GM23248 (cell line): ENCODE data around the gene RIBC1. TPM values are rescaled to one million over a fixed set of nuclear protein-coding genes. Genes with fewer than 3 reads are reported as not detected.

Experiments
- DNase-seq: peaks from one replicate; pipeline ENCODE4 v3.0.0-alpha.2; 2015
- H2AFZ ChIP-seq: fragments of 200-600 bp; sonication (generic); 2 replicates; pipeline ENCODE4 v1.6.1; 2016; ENCODE audit warnings: antibody characterized with exemption
- H3F3A ChIP-seq: fragments of 200-600 bp; sonication (generic); 2 replicates; pipeline ENCODE4 v1.6.1; 2016; ENCODE audit warnings: mild to moderate bottlenecking, antibody characterized with exemption, mixed run types; ENCODE audit not compliant: insufficient read depth
- H3K27ac ChIP-seq: fragments of 200-600 bp; sonication (generic); 2 replicates; pipeline ENCODE4 v1.5.1; 2016; ENCODE audit warnings: mild to moderate bottlenecking
- H3K27me3 ChIP-seq: fragments of 200-600 bp; sonication (generic); replicated peaks from 2 replicates; pipeline ENCODE4 v1.6.1; 2016; ENCODE audit warnings: mild to moderate bottlenecking; ENCODE audit not compliant: insufficient read depth
- H3K36me3 ChIP-seq: fragments of 200-600 bp; sonication (generic); 2 replicates; pipeline ENCODE4 v1.6.1; 2016; ENCODE audit warnings: low read depth, mild to moderate bottlenecking
- H3K4me1 ChIP-seq: fragments of 200-600 bp; sonication (generic); 2 replicates; pipeline ENCODE4 v1.6.1; 2016; ENCODE audit warnings: mild to moderate bottlenecking; ENCODE audit not compliant: insufficient read depth
- H3K4me2 ChIP-seq: fragments of 200-600 bp; sonication (generic); one replicate; pipeline ENCODE4 v1.6.1; 2016; ENCODE audit warnings: mild to moderate bottlenecking; ENCODE audit not compliant: unreplicated experiment
- H3K4me3 ChIP-seq: fragments of 200-600 bp; sonication (generic); 2 replicates; pipeline ENCODE4 v1.5.1; 2016; ENCODE audit warnings: mild to moderate bottlenecking
- H3K79me2 ChIP-seq: fragments of 200-600 bp; sonication (generic); 2 replicates; pipeline ENCODE4 v1.6.1; 2016; ENCODE audit warnings: mild to moderate bottlenecking; ENCODE audit not compliant: insufficient read depth
- H3K9ac ChIP-seq: fragments of 200-600 bp; sonication (generic); 2 replicates; pipeline ENCODE4 v1.6.1; 2016; ENCODE audit warnings: mild to moderate bottlenecking
- H3K9me2 ChIP-seq: fragments of 200-600 bp; sonication (generic); 2 replicates; pipeline ENCODE4 v1.6.1; 2016; ENCODE audit warnings: mixed run types, mild to moderate bottlenecking, moderate library complexity; ENCODE audit not compliant: insufficient read depth
- H3K9me3 ChIP-seq: fragments of 200-600 bp; sonication (generic); one replicate; pipeline ENCODE4 v1.6.1; 2017; ENCODE audit warnings: low read depth
- H4K20me1 ChIP-seq: fragments of 200-600 bp; sonication (generic); 2 replicates; pipeline ENCODE4 v1.6.0; 2016; ENCODE audit not compliant: insufficient read depth
- EZH2 ChIP-seq: fragments of 200-600 bp; sonication (generic); IDR thresholded peaks from 2 replicates; pipeline ENCODE4 v1.6.1; 2018; ENCODE audit warnings: antibody characterized with exemption, mild to moderate bottlenecking; ENCODE audit not compliant: insufficient read depth, poor library complexity, severe bottlenecking
- EZH2phosphoT487 ChIP-seq: fragments of 200-600 bp; sonication (generic); IDR thresholded peaks from 2 replicates; pipeline ENCODE4 v1.6.1; 2018; ENCODE audit warnings: antibody characterized with exemption, moderate library complexity, mild to moderate bottlenecking, low read depth; ENCODE audit not compliant: insufficient read depth
- WGBS, 2 experiments: methylation state at CpG; one replicate each; pipeline ENCODE4 v1.1.6; 2015 to 2017; ENCODE audit warnings: low lambda C conversion rate in 2 of 2, low coverage in 1 of 2; ENCODE audit errors: missing lambda C conversion rate in 2 of 2; 5-methylcytosine and 5-hydroxymethylcytosine counted together
- in situ Hi-C: fragments of 300-500 bp; cut with MboI; formaldehyde crosslinking; loops from 2 replicates; pipeline ENCODE4 v1.15.0; 2020
- microRNA-seq: library from miRNA; unstranded; fragments of <30 nt; microRNA quantifications from one replicate; pipeline ENCODE4, GENCODE V29; 2016; ENCODE audit warnings: borderline number of aligned reads
- polyA plus RNA-seq: library from polyadenylated mRNA; unstranded; fragments of >200 nt; fragmentation: Nextera tagmentation; extraction: Ambion mirVana; gene quantifications from 2 replicates; pipeline ENCODE4 v1.2.1, GENCODE V29; 2016
- small RNA-seq: library from RNA; depleted of rRNA; stranded (forward); fragments of <200 nt; gene quantifications from one replicate; pipeline ENCODE3, GENCODE V24; 2014; ENCODE audit warnings: low read depth, low replicate concordance
- total RNA-seq: library from RNA; depleted of rRNA; stranded (reverse); fragments of >200 nt; shearing (Covaris generic); gene quantifications from 2 replicates; pipeline ENCODE4 v1.2.3, GENCODE V29; 2014; rRNA removed

Gene RIBC1
- total and polyA plus RNA-seq, 2 experiments from 2014 or later, result 0.32 to 0.48 TPM

GRCh38 chrX:53471346-53471745 is 48.7 kb downstream of the RIBC1 start:
- WGBS, 2 experiments, result 60 to 75% methylated on average over 3 of the region's 3 CpGs
- in situ Hi-C loops, result no loop called here
- no peak overlapping the region for H3K27ac ChIP-seq

DNA sequence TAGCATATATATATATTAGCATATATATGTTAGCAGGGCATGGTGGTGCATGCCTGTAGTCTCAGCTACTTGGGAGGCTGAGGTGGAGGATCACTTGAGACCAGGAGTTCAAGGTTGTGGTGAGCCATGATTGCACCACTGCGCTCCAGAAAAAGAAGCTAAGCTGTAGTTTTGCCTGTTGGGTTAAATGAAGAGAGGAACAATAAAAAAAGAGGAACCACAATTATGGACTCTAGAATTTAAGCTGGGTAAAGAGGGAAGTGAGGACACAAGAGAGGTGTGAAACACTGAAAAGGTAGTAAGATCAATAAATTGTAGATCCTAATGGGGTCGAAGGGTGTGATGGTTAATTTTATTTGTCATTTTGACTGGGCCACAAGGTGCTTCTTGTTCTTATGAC is 52.0 kb downstream of the RIBC1 start:
- H3F3A ChIP-seq, result peaks cover 7% of the 10 kb centered on the region; the same call in 1 of the 2 replicates
- H3K27me3 ChIP-seq, result no peaks in the 10 kb centered on the region
- H3K9me2 ChIP-seq, result no peaks in the 10 kb centered on the region
- 95 to 100% methylated on average over 2 of the region's 2 CpGs for WGBS, 2 experiments
- peaks cover 25% of the 10 kb centered on the region for H3K4me1 ChIP-seq
- H3K9ac ChIP-seq, result no peak overlapping the region
- in situ Hi-C loops, result no loop called here
- TF ChIP-seq EZH2phosphoT487 (no peak), EZH2 (no peak)
- no peaks in the 10 kb centered on the region for H4K20me1 ChIP-seq
- H3K9me3 ChIP-seq, result no peaks in the 10 kb centered on the region
- no peak for DNase-seq
- H3K4me3 ChIP-seq, result no peak overlapping the region
- H3K36me3 ChIP-seq, result no peaks in the 10 kb centered on the region
- H2AFZ ChIP-seq, result no peak overlapping the region
- no peak overlapping the region for H3K4me2 ChIP-seq
- no peaks in the 10 kb centered on the region for H3K79me2 ChIP-seq
- no peak overlapping the region for H3K27ac ChIP-seq

More at GRCh38 chrX:53471346-53471745, 48.7 kb downstream of the RIBC1 start:
- Histone ChIP-seq H4K20me1 (no peaks in the 10 kb centered on the region), H3K4me2 (no peak overlapping the region), H2AFZ (no peak overlapping the region), H3K27me3 (no peaks in the 10 kb centered on the region), H3F3A (no peaks in the 10 kb centered on the region), H3K4me1 (peaks cover 13% of the 10 kb centered on the region), H3K79me2 (no peaks in the 10 kb centered on the region), H3K4me3 (no peak overlapping the region), H3K9ac (no peak overlapping the region), H3K36me3 (no peaks in the 10 kb centered on the region), H3K9me2 (no peaks in the 10 kb centered on the region), H3K9me3 (no peaks in the 10 kb centered on the region)
- peak; percentile 26 for DNase-seq
- no peak for TF ChIP-seq EZH2
- no peak for TF ChIP-seq EZH2phosphoT487

DNA sequence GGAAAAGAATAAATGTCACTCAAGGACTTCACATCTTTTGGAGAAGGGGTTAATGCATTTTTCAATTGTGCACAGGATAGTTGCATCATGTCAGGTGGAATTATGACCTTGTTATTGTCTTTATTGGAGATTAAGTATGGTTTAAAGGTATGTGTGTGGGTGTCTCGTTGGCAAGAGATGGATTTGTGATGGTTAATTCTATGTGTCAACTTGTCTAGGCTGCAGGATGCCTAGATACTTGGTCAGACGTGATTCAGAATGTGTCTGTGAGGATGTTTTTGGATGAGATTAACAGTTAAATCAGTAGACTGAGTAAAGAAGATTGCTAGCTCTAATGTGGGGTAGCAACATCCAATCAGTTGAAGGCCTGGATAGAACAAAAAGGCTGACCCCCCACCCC is 53.7 kb downstream of the RIBC1 start:
- peak overlapping the region; percentile 70 for H3K27ac ChIP-seq
- H2AFZ ChIP-seq, result no peak overlapping the region
- no peaks in the 10 kb centered on the region for H3K9me2 ChIP-seq
- H3K9ac ChIP-seq, result no peak overlapping the region
- H3K9me3 ChIP-seq, result no peaks in the 10 kb centered on the region
- TF ChIP-seq EZH2phosphoT487 (no peak), EZH2 (no peak)
- 0 to 6% methylated on average over 2 of the region's 2 CpGs for WGBS, 2 experiments
- peak overlapping the region; percentile 47 for H3K4me2 ChIP-seq
- no peaks in the 10 kb centered on the region for H3K27me3 ChIP-seq
- peaks cover 23% of the 10 kb centered on the region for H3K4me1 ChIP-seq
- no peak overlapping the region for H3K4me3 ChIP-seq
- H4K20me1 ChIP-seq, result no peaks in the 10 kb centered on the region
- H3F3A ChIP-seq, result peaks cover 7% of the 10 kb centered on the region; the same call in 1 of the 2 replicates
- in situ Hi-C loops, result no loop called here
- H3K79me2 ChIP-seq, result no peaks in the 10 kb centered on the region
- H3K36me3 ChIP-seq, result no peaks in the 10 kb centered on the region
- peak; percentile 81 for DNase-seq

DNA sequence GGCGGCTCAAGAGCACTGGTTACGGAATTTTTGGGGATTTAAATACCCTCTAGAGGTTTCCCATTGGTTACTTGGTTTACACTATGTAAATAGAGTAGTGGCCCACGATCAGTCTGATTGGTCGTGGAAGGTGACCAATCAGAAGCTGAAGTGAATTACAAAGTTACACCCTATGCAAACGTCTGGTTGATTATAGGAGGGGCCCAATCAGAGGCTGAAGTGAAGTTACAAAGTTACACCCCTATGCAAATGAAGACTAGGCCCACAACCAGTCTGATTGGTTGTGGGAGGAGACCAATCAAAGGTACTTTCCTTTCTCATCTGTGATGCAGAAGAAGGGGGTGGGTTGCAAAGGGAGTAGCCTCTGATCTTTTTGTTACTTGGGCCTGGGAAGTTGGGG is 56.6 kb downstream of the RIBC1 start:
- H2AFZ ChIP-seq, result no peak overlapping the region
- H3K9me2 ChIP-seq, result no peaks in the 10 kb centered on the region
- no peak overlapping the region for H3K27ac ChIP-seq
- H3K79me2 ChIP-seq, result no peaks in the 10 kb centered on the region
- H3K4me2 ChIP-seq, result no peak overlapping the region
- peaks cover 27% of the 10 kb centered on the region for H3K4me1 ChIP-seq
- no peaks in the 10 kb centered on the region for H3K27me3 ChIP-seq
- no peaks in the 10 kb centered on the region for H3K36me3 ChIP-seq
- DNase-seq, result no peak
- H3K9me3 ChIP-seq, result no peaks in the 10 kb centered on the region
- peaks cover 7% of the 10 kb centered on the region; the same call in 1 of the 2 replicates for H3F3A ChIP-seq
- H3K4me3 ChIP-seq, result no peak overlapping the region
- no peaks in the 10 kb centered on the region for H4K20me1 ChIP-seq
- WGBS, 2 experiments, result 78 to 87% methylated on average over 5 of the region's 5 CpGs
- TF ChIP-seq EZH2, result no peak
- no peak for TF ChIP-seq EZH2phosphoT487
- in situ Hi-C loops, result no loop called here
- no peak overlapping the region for H3K9ac ChIP-seq

Small RNA genes lying within 50 kb of the gene (microRNA-seq; reads per million reads assigned to microRNA genes)
- not detected for gene MIR6857

Small RNA genes lying within 50 kb of the gene (small RNA-seq; reads per million reads assigned to genes)
- not detected for gene MIR6857
- gene VTRNA3-1P, result not detected

Other genes with a start within 250 kb of the RIBC1 start
- 66.9 and 68.7 TPM in 2 replicates for gene KDM5C, start 197.7 kb upstream of the RIBC1 start, total RNA-seq
- gene KDM5C, start 197.7 kb upstream of the RIBC1 start, polyA plus RNA-seq, result 24.4 and 27.1 TPM in 2 replicates
- 10.2 and 11.8 TPM in 2 replicates for gene IQSEC2, start 141.3 kb upstream of the RIBC1 start, total RNA-seq
- gene IQSEC2, start 141.3 kb upstream of the RIBC1 start, polyA plus RNA-seq, result 6.0 and 7.1 TPM in 2 replicates
- 16.8 and 21.1 TPM in 2 replicates for gene SMC1A, start 219 bp upstream of the RIBC1 start, total RNA-seq
- gene SMC1A, start 219 bp upstream of the RIBC1 start, polyA plus RNA-seq, result 29.1 and 31.4 TPM in 2 replicates
- 33.1 and 47.9 TPM in 2 replicates for gene HSD17B10, start 11.5 kb downstream of the RIBC1 start, total RNA-seq
- gene HSD17B10, start 11.5 kb downstream of the RIBC1 start, polyA plus RNA-seq, result 70.2 and 73.3 TPM in 2 replicates